DMS153 treated with DMSO at 0.1 percent for 48 hours (cell line): ENCODE results near the gene URB2.
"Not testable (repeated sequence)": the region's sequence is repeated elsewhere in the genome, so short reads cannot be mapped to it uniquely, and the experiment has no call there.

Experiments used
- DNase-seq: peaks from one replicate; lab custom pipeline; 2025; ENCODE audit not compliant: unreplicated experiment; lab: John Stamatoyannopoulos, UW

The URB2 gene

DNA sequence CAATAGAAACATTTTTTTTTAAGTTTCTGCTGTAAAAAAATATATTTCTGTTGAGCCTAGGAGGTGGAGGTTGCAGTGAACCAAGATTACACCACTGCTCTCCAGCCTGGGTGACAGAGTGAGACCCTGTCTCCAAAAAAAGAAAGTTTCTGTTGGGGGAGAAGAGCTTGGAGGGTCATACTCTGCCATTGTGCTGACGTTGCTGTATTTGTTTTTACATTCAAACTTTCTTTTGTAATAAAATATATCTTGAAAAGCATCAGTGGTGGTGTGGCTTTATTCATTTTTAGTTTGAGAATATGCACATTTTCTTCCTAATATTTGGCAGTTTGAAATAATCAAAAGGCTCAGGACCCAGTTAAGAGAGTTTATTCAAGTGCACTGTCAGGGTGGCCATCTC lies 64.6 kb downstream of the URB2 start:
- DNase-seq: no peak

GRCh38 chr1:229691362-229691761 lies 65.3 kb downstream of the URB2 start:
- DNase-seq: no peak

GRCh38 chr1:229693129-229693900 lies 67.3 kb downstream of the URB2 start:
- DNase-seq: no peak

DNA sequence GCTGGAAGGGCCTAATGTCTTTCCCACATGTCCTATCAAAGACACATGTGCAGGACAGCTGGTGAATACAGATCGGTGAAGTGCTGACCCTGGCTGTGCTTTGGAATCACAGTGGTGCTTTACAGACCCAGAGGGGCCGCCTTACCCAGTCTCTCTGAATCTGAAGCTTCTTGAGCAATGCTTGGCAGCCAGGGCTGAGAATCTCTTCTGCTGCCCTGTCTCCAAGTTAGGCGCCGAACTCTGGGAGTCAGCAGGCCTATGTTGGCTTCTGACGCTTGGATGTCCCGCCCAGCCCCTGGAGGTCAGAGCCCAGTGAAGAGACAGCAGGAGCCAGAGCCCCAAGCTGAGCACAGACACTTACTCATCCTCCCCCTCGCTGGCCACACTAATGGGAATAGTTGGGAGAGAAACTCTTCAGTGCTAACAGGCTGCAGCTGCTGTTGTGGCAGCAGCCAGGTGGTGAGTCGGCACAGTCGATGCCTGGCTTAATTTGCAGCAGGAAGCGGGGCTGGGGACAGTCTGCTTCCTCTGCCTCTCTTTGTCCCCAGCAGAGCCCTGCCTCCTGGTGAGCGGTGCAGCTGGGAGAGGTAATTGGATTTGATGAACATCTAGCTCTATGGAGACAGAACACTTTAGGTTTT lies 68.1 kb downstream of the URB2 start:
- peak; percentile 70 for DNase-seq

DNA sequence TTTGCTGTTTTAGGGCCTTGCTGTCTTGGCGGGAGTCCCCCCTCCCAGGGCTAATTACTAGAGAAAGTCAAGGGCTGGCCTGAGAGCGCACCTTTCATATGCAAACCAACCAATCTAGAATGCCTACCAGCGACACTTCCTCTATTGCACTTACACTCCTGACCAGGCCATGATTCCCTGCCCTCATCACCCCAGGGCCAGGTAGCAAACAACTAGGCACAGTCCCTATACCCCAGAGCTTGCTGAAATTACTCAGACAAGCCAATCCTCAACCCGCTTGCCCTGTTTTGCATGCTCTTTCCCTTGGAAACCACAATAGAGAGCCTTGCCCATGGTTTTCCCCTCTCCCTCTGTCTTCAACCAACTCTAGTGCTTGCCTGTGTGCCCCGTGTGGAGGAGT lies 70.3 kb downstream of the URB2 start:
- DNase-seq: no peak

DNA sequence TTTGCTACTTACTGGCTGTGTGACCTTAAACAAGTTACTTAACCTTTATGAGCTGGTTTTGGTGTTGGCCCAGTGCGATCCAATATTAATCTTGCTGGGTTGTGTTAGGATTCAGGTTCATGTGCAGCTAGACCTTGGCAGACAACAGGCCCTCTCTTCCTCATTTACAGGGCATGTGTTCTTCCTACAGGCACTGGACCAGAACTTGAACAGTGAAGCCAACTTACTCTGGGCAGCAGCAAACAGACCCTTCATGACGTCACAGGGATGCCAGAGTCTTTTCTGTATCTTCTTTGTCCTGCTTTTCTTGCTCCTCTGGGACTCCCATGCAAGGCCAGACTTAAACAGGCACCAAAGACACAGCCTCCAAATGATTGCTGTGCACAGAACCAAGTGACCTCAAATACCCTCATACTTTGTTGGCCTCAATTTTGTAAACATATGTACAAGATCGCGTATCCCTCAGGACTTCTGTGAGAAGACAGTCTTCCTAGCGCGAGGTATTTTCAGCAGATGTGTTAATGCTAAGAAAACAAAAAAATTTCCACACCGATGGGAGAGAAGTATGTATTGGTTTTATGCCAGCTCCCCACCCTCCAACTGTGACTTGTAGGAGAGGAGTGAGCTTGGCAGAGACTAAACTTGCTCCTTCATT lies 73.7 kb downstream of the URB2 start:
- DNase-seq: no peak

- no peak for DNase-seq
Observed at GRCh38 chr1:229704157-229704556, 78.1 kb downstream of the URB2 start.

- DNase-seq: not testable (repeated sequence)
Observed at GRCh38 chr1:229705152-229705551, 79.1 kb downstream of the URB2 start.

DNA sequence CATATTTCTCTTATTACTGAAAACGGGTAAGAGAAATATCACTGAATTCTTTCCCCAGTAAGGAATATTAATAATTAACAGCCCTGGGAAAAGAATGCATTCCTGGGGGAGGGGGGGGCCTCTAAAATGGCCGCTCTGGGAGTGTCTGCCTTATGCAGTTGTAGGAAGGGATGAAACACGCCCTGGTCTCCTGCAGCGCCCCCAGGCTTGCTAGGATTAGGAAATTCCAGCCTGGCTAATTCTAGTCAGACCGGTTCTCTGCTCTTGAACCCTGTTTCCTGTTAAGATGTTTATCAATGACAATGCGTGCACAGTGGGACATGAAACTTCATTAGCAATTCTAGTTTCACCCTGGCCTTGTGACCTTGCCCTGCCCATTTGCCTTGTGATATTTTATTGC lies 81.1 kb downstream of the URB2 start:
- DNase-seq: not testable (repeated sequence)

- no peak for DNase-seq
Observed at GRCh38 chr1:229709500-229710013, 83.5 kb downstream of the URB2 start.
